ENCODE data around the gene MOB3B.

Gene MOB3B

GRCh38 chr9:27365707-27366376, 163.8 kb downstream of the MOB3B start:
- DNase-seq (ENCODE audit: low read depth in 2 of 2), result no peak

DNA sequence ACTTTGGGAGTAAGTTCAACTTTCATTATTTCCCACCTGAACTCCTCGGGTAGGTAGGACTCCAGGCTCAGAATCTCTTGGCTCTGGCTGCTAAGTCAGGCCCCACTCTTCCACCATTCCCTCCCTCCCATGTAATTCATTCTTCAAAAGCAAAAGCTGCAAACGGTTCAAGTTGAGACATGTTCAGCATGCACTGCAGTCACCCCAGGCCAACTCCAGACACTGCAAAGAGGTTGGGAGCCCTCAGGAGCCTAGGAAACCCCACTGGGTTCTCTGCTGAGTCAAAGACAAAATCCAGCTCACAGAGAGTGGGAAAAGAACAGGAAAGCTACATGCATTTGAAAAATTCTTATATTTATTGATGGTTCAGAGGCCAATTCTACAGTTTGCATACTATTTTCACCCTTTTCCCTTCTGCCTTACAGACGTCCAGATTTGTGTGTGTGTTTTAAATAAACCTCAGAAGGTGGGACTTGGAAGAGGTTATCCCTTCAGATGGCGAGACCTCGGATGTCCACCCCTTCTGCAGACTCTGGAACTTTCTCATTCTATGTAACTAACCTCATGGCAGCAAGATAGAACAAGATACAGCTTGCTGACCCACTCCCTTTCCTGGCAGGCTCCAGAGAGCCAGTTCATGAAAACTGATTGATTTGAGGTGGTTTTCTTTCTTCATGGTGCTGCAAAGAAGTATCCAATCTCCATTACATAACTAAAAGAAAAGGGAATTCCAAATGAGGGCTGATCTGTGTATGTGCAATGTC, 167.0 kb downstream of the MOB3B start:
- DNase-seq (ENCODE audit: low read depth in 2 of 2), result no peak

DNA sequence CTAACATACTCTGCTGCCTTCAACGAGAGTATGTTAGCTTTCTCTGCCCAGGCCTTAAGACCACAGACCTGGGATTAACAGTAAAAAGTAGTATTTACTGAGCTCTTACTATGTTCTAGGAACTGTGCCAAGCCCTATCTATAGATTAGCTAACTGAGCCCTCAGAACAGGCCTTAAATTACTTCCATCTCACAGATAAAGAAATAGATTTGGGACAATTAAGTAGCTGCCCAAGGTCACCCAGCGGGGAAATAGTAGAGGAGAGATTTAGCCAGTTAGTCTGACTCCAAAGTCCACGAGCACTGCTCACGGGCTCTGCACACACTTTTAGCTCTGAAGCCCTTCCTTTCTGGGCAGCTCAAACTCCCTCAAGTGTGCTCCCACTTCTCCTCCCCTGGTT, 168.1 kb downstream of the MOB3B start:
- no peak for DNase-seq (ENCODE audit: low read depth in 2 of 2)

- DNase-seq (ENCODE audit: low read depth in 2 of 2), result no peak
Observed at GRCh38 chr9:27359763-27360162, 169.9 kb downstream of the MOB3B start.

DNA sequence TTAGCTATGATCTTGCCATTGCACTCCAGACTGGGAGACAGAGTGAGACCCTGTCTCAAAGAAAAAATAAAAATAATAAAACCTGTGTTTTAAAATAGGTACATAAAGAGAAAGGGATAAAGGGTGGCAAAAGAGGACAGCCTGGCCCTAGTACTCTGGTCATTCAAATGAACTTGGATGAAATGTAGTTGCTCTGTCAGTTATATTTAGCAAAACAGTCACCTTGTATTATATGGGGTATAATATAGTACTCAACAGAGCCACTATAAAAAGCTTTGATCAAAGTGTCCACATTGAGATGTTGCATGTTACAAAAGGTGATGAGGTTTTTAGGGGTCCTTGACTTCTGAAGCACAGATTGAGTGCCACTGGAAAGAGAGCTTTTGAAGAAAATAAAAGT, 171.6 kb downstream of the MOB3B start:
- no peak for DNase-seq (ENCODE audit: low read depth in 2 of 2)

- no peak for DNase-seq (ENCODE audit: low read depth in 2 of 2)
Observed at GRCh38 chr9:27356446-27356845, 173.2 kb downstream of the MOB3B start.

GRCh38 chr9:27355166-27355565, 174.4 kb downstream of the MOB3B start:
- DNase-seq (ENCODE audit: low read depth in 2 of 2), result no peak

- DNase-seq (ENCODE audit: low read depth in 2 of 2), result no peak
Observed at GRCh38 chr9:27353474-27354229, 176.0 kb downstream of the MOB3B start.

GRCh38 chr9:27353166-27353473, 176.5 kb downstream of the MOB3B start:
- DNase-seq (ENCODE audit: low read depth in 2 of 2), result no peak

- DNase-seq (ENCODE audit: low read depth in 2 of 2), result no peak
Observed at GRCh38 chr9:27352457-27353165, 177.0 kb downstream of the MOB3B start.

DNA sequence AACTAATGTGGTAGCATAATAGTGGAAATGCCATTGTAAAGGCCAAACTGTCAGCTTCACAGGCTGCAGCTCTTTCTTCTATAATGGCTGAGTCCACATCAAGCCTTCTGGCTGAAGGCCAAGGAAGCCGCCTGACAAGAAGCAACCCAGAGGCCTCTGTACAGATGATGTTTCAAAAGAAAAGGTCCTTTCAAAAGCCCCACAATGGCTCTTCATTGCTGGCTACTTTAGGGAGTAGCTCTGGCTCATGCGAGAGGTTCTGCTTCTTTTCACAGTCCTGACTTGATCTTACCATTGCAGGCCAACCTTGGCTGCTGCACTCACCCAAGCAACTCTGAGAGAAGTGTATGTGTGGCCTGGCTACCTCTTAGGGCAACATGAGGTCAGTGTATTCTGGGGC, 178.2 kb downstream of the MOB3B start:
- DNase-seq (ENCODE audit: low read depth in 2 of 2), result no peak

GRCh38 chr9:27350382-27350976, 179.1 kb downstream of the MOB3B start:
- DNase-seq (ENCODE audit: low read depth in 2 of 2), result no peak

GRCh38 chr9:27349698-27350080, 179.9 kb downstream of the MOB3B start:
- DNase-seq (ENCODE audit: low read depth in 2 of 2), result no peak

DNA sequence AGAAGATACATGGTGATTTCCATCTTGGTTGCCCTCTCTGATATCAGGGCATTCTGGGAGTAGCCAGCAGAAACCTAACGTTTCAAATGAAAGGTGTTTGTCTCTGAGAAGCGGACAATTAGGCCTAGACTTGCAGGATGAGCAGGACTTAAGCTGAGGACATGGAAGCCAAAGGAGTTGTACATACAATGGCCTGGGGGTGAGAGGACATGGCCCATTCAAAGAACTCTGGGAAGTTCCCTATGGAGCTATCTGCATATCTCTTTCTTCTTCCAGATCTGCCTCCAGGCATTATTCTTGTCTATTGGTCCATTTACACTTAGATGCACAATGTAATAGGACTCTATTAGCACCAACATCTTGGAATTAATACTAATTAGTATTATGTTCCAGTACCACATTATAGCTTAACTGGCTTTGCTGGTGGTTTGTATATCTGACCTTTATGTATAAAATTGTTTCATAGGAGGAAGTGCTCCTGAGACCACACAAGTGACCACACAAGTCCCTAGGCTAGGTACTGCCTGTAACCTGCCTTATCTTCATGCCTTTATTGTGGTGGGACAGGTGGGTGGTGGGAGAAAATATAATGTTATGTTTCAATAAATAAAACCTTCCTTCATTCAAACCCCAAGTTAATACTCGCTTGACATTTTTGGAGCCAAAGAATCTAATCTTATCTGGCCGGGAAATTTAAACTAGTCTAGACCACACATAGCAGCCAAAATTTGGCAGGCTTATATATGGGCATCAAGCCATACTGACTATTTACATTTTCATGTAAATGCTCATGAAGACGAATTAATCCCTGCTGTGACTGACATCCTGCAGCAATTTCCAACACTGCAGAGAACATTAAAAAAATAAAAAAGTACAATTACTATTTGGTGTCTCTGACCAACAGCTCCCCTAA, 180.6 kb downstream of the MOB3B start:
- DNase-seq (ENCODE audit: low read depth in 2 of 2), result no peak

- DNase-seq (ENCODE audit: low read depth in 2 of 2), result no peak
Observed at GRCh38 chr9:27347889-27348288, 181.7 kb downstream of the MOB3B start.

- no peak for DNase-seq (ENCODE audit: low read depth in 2 of 2)
Observed at GRCh38 chr9:27344776-27345175, 184.8 kb downstream of the MOB3B start.

DNA sequence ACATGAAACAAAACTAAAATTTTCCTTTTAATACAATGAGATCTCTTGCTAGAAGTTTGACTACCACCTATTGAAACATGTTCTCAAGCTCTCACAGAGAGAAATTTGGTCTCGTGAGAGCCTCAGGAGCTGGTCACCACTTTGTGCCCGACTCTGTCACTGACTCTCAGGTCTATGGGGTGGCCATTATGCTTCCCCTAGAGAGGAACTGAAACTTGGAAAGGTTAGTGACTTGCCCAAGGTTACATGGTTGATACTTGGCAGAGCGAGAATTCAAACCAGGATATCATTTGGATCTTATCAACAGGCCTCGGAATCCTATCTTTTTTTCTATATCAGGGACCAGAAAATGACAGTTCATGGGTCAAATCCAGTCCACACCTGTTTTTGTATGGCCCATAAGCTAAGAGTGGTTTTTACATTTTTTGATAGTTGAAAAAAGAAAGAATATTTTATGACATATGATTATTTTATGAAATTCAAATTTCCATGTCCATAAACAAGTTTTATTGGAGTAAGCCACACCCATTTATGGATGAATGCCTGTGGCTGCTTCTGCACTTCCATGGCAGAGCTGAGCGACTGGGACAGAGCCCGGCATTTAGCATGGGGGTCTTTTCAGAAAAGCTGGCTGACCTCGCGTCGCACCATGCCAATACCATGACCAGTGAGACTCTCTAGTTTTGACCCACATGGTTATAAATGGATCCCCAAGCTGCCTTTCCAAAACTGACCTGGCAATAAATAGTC, 187.9 kb downstream of the MOB3B start:
- DNase-seq (ENCODE audit: low read depth in 2 of 2), result no peak

DNA sequence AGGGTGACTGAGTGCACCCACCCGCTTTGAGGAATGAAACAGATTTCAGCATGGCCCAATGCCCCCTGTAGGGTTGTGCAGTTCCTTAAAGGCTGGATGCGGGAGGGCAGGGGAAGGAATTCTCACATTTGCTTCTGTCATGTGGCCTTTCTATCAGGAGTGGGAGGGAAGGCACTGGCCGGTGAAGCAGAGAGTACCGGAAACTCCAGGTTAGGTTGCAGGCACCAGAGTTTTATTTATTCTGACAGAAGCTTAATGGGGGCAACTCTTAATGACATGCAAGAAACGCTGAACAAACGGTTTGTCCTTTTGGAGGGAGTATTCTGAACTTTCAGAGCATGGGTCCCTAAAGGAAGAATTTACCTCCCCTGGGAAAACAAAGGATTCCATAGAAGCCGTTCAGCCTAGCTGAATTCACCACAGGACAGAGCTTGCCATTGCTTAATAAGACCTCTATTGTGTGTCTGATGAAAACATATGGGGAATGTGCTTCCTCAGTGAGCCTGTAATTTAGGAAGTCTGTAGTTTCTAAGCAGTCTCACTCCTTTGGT, 188.6 kb downstream of the MOB3B start:
- DNase-seq (ENCODE audit: low read depth in 2 of 2), result no peak

DNA sequence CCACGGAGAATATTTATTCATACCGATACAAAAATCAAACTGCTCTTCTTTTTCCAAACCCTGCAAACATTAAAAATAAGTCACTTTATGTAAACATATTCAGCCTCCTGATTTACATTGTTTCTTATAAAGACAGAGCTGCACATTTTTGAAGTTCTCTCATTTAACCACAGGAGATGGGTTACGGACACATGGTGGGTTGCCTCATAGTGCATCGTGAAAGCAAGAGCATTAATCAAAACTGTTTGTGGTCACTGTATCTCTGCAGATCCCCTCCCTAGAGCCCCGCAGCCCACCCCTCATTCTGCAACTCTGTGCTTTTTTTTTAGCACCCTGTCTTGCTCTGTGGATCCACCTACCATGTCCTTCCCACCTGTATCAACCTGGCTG, 189.3 kb downstream of the MOB3B start:
- no peak for DNase-seq (ENCODE audit: low read depth in 2 of 2)
